ENCODE results near the gene PARP1.

Gene PARP1

GRCh38 chr1:226404904-226405222 lies 3.0 kb downstream of the PARP1 start:
- DNase-seq = no peak

- no peak for DNase-seq
Observed at GRCh38 chr1:226404063-226404903, 3.6 kb downstream of the PARP1 start.

- DNase-seq = no peak
Observed at GRCh38 chr1:226403201-226404034, 4.5 kb downstream of the PARP1 start.

GRCh38 chr1:226402739-226403165 lies 5.1 kb downstream of the PARP1 start:
- no peak for DNase-seq

- DNase-seq = no peak
Observed at GRCh38 chr1:226401355-226402303, 6.3 kb downstream of the PARP1 start.

- DNase-seq = no peak
Observed at GRCh38 chr1:226400519-226401354, 7.2 kb downstream of the PARP1 start.

GRCh38 chr1:226397955-226398636 lies 9.8 kb downstream of the PARP1 start:
- DNase-seq = no peak

- no peak for DNase-seq
Observed at GRCh38 chr1:226397011-226397926, 10.6 kb downstream of the PARP1 start.

- DNase-seq = no peak
Observed at GRCh38 chr1:226395753-226396152, 12.1 kb downstream of the PARP1 start.

GRCh38 chr1:226394462-226394861 lies 13.4 kb downstream of the PARP1 start:
- no peak for DNase-seq

GRCh38 chr1:226390681-226391080 lies 17.2 kb downstream of the PARP1 start:
- no peak for DNase-seq

- no peak for DNase-seq
Observed at GRCh38 chr1:226388131-226388530, 19.8 kb downstream of the PARP1 start.

GRCh38 chr1:226384717-226385116 lies 23.2 kb downstream of the PARP1 start:
- DNase-seq = no peak

GRCh38 chr1:226384040-226384439 lies 23.9 kb downstream of the PARP1 start:
- no peak for DNase-seq

- no peak for DNase-seq
Observed at GRCh38 chr1:226382030-226382429, 25.9 kb downstream of the PARP1 start.

- DNase-seq = no peak
Observed at GRCh38 chr1:226381226-226381998, 26.5 kb downstream of the PARP1 start.

- DNase-seq = no peak
Observed at GRCh38 chr1:226378071-226378470, 29.8 kb downstream of the PARP1 start.

- no peak for DNase-seq
Observed at GRCh38 chr1:226376300-226376699, 31.6 kb downstream of the PARP1 start.

- no peak for DNase-seq
Observed at GRCh38 chr1:226373376-226373775, 34.5 kb downstream of the PARP1 start.

Measured in NCI-H510A (cell line).